ENCODE results near the gene CACUL1. TPM values are rescaled to one million over a fixed set of nuclear protein-coding genes. Genes with fewer than 3 reads are reported as not detected.

The CACUL1 gene
- 23.9 and 26.8 TPM in 2 replicates for total RNA-seq

DNA sequence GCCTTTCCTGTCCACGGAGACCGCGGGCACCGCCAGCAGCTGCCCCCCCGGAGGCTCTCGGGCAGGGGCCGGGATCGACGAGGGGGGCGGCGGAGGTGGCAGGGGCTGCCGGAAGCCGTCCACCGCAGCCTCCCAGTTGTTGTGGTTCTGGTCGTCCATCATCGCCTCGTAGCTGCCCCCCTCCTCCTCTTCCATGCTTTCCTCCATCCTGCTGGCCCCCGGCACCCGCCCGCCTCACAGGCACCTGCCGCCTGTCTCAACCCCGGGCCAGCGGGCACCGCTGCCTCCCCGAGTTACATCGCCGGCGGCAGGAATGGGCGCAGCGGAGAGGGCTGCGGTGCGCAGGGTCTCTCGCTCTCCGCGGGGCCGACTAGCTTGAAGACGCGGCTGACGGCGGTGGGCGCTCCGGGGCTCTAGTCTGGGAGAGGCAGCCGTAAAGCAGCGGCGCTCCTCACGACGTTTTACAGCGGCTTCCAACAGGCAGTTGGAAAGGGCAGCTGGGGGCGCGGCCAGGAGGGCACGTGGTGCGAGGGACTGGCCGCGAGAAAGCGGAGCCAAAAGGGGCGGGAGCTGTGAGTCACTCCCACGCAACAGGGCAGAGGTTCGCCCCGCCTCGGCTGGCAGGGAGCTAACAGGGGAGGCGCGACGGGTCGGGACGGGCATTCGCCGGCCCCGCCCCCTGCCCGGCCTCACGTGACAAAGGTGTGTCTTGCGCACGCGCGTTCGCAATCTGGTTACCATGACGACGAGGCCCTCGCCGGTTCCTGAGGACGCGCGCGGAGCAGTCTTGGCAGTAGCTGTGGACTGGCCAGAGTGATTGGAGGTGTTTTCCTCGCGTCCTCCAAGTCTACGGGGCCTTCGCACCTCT lies at the start of gene CACUL1:
CACUL1 (minus strand) TSS at position 415 of the 868 bp plus-strand sequence; CDS start at position 207, 208 bp downstream.

Other genes with a start within 250 kb of the CACUL1 start
- not detected in 2 replicates for gene PRLHR, start 159.3 kb downstream of the CACUL1 start, total RNA-seq